ENCODE results near the gene PTH2. TPM values are rescaled to one million over a fixed set of nuclear protein-coding genes. Genes with fewer than 3 reads are reported as not detected.

Gene PTH2
- polyA plus RNA-seq, 1 donor from 2014 or later = not detected

DNA sequence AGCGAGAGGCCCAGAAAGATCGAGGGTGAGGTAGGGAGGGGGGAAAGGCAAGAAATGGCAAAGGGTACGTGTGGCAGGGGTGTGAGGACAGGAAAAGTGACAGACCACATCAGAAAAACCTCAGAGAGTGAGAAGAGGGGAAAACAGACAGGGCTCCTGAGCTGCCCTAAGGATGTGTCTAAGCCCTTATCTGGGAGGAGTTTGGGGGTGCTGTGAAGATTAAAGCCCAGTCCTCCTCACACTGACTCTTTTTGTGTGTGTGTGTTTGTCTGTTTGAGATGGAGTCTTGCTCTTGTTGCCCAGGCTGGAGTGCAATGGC is 703 bp upstream of the PTH2 start:
- Histone ChIP-seq H3K79me2 (replicated peaks; ENCODE audit: insufficient read depth, low read length) (no peaks in the 10 kb centered on the region), H3K36me3 (ENCODE audit: insufficient read depth, low read length) (no peaks in the 10 kb centered on the region), H3F3A (ENCODE audit: insufficient read depth, low read length, poor library complexity, severe bottlenecking) (no peaks in the 10 kb centered on the region), H3K9me2 (ENCODE audit: insufficient read depth, low read length) (no peaks in the 10 kb centered on the region), H3K9me3 (ENCODE audit: low read length) (no peaks in the 10 kb centered on the region), H3K4me2 (ENCODE audit: low read length) (no peak overlapping the region), H3K4me3 (ENCODE audit: low read length) (no peak overlapping the region), H3K27ac (ENCODE audit: low read length) (no peak overlapping the region), H3K27me3 (ENCODE audit: insufficient read depth, low read depth, low read length) (peaks cover 90% of the 10 kb centered on the region), H3K9ac (ENCODE audit: low read length) (no peak overlapping the region), H4K20me1 (ENCODE audit: insufficient read depth) (no peaks in the 10 kb centered on the region), H2AFZ (ENCODE audit: low read depth, low read length) (no peak overlapping the region)
- TF ChIP-seq TAF1 (IDR thresholded peaks at IDR 0.05; ENCODE audit: low read depth) (no peak), CTCF (IDR thresholded peaks at IDR 0.05; ENCODE audit: poor library complexity, severe bottlenecking) (no peak), REST (IDR thresholded peaks at IDR 0.05; ENCODE audit: borderline replicate concordance) (no peak), EZH2 (IDR thresholded peaks at IDR 0.05; ENCODE audit: borderline replicate concordance, insufficient read depth, low read length, poor library complexity, severe bottlenecking) (no peak), SMC3 (conservative IDR thresholded peaks at IDR 0.05; ENCODE audit: poor library complexity) (no peak), EP300 (conservative IDR thresholded peaks at IDR 0.05; ENCODE audit: poor library complexity, severe bottlenecking) (no peak)

GRCh38 chr19:49422407-49423070 is 702 bp downstream of the PTH2 start:
- H3K4me3 ChIP-seq (ENCODE audit: low read length) = peak overlapping the region; percentile 62
- TF ChIP-seq SMC3 (conservative IDR thresholded peaks at IDR 0.05; ENCODE audit: poor library complexity) (no peak), RAD21 (conservative IDR thresholded peaks at IDR 0.05) (peak; percentile 29), POLR2AphosphoS5 (IDR thresholded peaks at IDR 0.05) (no peak), REST (IDR thresholded peaks at IDR 0.05; ENCODE audit: borderline replicate concordance) (no peak), CTCF (IDR thresholded peaks at IDR 0.05; ENCODE audit: poor library complexity, severe bottlenecking) (peak; percentile 76), MXI1 (conservative IDR thresholded peaks at IDR 0.05; ENCODE audit: poor library complexity, severe bottlenecking) (no peak), EP300 (conservative IDR thresholded peaks at IDR 0.05; ENCODE audit: poor library complexity, severe bottlenecking) (no peak), TAF1 (IDR thresholded peaks at IDR 0.05; ENCODE audit: low read depth) (no peak), EZH2 (IDR thresholded peaks at IDR 0.05; ENCODE audit: borderline replicate concordance, insufficient read depth, low read length, poor library complexity, severe bottlenecking) (no peak)
- peak overlapping the region; percentile 42 for H3K9ac ChIP-seq (ENCODE audit: low read length)

More at GRCh38 chr19:49422407-49423070, 702 bp downstream of the PTH2 start:
- Histone ChIP-seq H3K9me2 (ENCODE audit: insufficient read depth, low read length) (no peaks in the 10 kb centered on the region), H3K27me3 (ENCODE audit: insufficient read depth, low read depth, low read length) (peaks cover 77% of the 10 kb centered on the region), H3K4me2 (ENCODE audit: low read length) (peak overlapping the region; percentile 39), H3K9me3 (ENCODE audit: low read length) (no peaks in the 10 kb centered on the region), H3F3A (ENCODE audit: insufficient read depth, low read length, poor library complexity, severe bottlenecking) (no peaks in the 10 kb centered on the region), H2AFZ (ENCODE audit: low read depth, low read length) (no peak overlapping the region), H3K36me3 (ENCODE audit: insufficient read depth, low read length) (no peaks in the 10 kb centered on the region), H3K79me2 (replicated peaks; ENCODE audit: insufficient read depth, low read length) (no peaks in the 10 kb centered on the region), H4K20me1 (ENCODE audit: insufficient read depth) (no peaks in the 10 kb centered on the region), H3K27ac (ENCODE audit: low read length) (no peak overlapping the region)

Data from neural cell (in vitro differentiated cells).